Activated T-helper 9 cell treated with anti-CD3 and anti-CD28 coated beads, Interleukin-2, amount 50 U/mL, for 16 hours (primary cell): ENCODE measurements around the gene HLA-DQB2.

Source experiments
- DNase-seq: peaks from one replicate; pipeline ENCODE4 v3.0.0-alpha.2; 2020; ENCODE audit warnings: low read depth

HLA-DQB2 gene

GRCh38 chr6:32744776-32745175 lies 18.6 kb downstream of the HLA-DQB2 start:
- no peak for DNase-seq

- DNase-seq = no peak
These were observed 21.0 kb downstream of the HLA-DQB2 start for GRCh38 chr6:32742374-32742773.

- no peak for DNase-seq
These were observed 22.0 kb downstream of the HLA-DQB2 start, which contains the start of gene HLA-DQA2 for GRCh38 chr6:32741031-32741960. Gene HLA-DQA2 (plus strand): TSS chr6:32741391. CDS start chr6:32741444, 53 bp downstream.

GRCh38 chr6:32738126-32738525 lies 25.2 kb downstream of the HLA-DQB2 start:
- DNase-seq = no peak

- no peak for DNase-seq
These were observed 44.5 kb downstream of the HLA-DQB2 start for GRCh38 chr6:32718879-32719278.

GRCh38 chr6:32716396-32716795 lies 46.9 kb downstream of the HLA-DQB2 start:
- no peak for DNase-seq

GRCh38 chr6:32713241-32713640 lies 50.1 kb downstream of the HLA-DQB2 start:
- no peak for DNase-seq

- no peak for DNase-seq
These were observed 53.7 kb downstream of the HLA-DQB2 start for GRCh38 chr6:32709625-32710024.
